GM12872 (cell line): ENCODE measurements around the gene EEA1.

Source experiments
- TF ChIP-seq, protein P1 (sequence below): IDR thresholded peaks from 3 replicates; pipeline ENCODE4 v1.5.1; 2011; ENCODE audit warnings: low read depth, mild to moderate bottlenecking, low read length, moderate library complexity; ENCODE audit not compliant: insufficient read depth

Gene EEA1

DNA sequence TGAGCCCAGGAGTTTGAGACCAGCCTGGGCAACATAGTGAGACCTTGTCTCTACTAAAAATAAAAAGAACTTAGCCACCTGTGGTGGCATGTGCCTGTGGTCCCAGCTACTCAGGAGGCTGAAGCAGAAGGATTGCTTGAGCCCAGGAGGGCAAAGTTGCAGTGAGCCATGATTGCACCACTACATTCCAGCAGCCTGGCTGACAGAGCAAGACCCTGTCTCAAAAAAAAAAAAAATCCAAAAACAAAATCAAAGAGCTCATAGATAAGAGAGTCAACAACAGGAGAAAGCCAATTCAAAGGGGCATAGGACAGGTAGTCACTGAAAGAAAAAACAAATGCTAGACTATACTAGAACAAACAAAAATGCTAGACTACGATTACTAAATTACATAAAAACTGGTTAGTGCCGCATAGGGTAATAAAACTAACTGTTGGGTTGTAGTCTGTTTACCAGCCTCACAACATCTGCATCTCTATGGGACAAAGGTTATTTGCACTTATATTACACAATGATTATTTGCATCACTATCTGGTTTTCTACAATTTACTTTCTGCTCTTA lies 16.6 kb upstream of the EEA1 start:
- TF ChIP-seq, protein P1, sequence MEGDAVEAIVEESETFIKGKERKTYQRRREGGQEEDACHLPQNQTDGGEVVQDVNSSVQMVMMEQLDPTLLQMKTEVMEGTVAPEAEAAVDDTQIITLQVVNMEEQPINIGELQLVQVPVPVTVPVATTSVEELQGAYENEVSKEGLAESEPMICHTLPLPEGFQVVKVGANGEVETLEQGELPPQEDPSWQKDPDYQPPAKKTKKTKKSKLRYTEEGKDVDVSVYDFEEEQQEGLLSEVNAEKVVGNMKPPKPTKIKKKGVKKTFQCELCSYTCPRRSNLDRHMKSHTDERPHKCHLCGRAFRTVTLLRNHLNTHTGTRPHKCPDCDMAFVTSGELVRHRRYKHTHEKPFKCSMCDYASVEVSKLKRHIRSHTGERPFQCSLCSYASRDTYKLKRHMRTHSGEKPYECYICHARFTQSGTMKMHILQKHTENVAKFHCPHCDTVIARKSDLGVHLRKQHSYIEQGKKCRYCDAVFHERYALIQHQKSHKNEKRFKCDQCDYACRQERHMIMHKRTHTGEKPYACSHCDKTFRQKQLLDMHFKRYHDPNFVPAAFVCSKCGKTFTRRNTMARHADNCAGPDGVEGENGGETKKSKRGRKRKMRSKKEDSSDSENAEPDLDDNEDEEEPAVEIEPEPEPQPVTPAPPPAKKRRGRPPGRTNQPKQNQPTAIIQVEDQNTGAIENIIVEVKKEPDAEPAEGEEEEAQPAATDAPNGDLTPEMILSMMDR, result no peak

DNA sequence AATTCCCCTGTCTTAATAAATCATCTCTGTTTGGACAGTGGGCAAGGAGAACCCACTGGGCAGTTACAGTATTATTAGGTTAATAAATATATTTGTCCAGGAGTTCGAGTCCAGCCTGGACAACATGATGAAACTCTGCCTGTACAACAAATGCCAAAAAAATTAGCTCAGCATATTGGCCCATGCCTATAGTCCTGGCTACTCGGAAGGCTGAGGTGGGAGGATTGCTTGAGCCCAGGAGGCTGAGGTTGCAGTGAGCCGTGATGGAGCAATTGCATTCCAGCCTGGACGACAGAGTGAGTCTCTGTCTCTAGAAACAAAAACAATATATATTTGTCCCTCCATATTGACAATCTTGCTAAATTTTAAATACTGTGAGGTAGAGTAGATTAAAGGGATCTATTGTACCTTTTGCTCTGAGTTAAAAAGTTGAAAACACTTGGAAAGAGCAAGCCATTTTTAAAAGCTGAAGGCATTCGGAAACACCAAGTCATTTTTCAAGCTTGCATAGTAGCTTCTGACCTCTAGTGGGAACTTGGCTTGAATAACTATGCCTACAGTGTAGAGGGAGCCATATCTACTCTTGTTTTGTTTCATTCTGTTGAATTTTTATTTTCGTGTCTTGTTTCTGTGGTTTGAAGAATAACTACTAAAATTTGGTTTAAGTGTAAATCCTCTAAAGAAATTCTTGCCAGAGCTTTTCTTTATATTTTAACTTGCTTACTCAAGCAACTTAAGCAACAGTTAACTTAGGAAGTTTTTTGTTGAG lies 14.6 kb upstream of the EEA1 start:
- TF ChIP-seq, protein P1, result peak; percentile 39; the same call in 1 of the 3 replicates

DNA sequence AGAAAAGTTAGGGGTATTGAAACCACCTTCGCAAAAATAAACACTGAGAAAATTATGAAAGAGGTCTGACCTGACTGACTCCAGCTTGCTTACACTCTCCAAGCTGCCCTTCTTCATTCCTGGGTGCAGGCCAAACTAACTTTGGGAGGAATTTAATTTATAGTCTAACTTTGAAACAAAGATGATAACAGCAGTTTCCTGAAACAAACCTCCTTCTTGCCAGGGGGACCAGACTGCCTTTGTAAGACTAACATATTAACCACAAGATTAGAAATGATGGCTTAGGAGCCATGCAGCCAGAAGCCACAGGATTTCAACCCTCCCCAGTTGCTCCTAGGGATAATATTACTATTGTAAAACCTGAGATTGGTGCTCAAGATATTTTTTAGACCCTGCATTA lies 13.8 kb upstream of the EEA1 start:
- TF ChIP-seq, protein P1, result no peak

DNA sequence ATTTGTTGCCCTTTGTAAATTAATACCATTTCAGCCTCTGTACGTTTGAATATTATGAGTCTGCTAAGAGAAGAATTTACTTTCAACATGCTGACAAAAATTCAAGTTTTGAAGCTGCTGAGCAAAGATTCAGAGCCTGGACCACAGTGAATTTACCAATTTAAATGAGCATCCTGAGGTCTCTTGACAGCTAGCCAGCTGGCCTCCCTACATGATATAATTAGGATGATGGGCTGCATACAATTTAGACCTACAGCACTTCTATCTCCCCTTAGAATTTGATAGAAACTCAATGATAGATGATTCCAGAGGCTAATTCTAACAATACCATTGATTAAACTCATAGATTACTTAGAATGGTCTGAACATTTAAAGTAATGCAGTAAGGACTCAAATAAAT lies 10.0 kb upstream of the EEA1 start:
- TF ChIP-seq, protein P1, result no peak

DNA sequence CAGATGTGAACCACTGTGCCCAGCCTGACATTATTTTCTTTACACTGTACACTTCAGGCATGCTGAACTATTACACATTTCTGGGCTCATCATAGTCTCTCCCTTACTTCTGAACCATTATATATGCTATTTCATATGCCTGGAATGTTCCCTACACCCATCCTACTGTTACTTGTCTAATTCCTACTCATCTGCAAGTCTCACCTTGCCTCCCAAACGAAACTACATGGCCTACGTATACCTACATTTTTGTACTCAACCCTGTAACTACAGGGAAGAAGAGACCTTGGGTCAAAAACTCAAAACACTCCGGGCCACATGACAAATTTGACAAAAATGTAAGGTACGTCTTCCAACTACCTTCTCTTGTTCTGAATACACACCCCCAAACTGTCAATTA lies 9.5 kb upstream of the EEA1 start:
- TF ChIP-seq, protein P1, result no peak

DNA sequence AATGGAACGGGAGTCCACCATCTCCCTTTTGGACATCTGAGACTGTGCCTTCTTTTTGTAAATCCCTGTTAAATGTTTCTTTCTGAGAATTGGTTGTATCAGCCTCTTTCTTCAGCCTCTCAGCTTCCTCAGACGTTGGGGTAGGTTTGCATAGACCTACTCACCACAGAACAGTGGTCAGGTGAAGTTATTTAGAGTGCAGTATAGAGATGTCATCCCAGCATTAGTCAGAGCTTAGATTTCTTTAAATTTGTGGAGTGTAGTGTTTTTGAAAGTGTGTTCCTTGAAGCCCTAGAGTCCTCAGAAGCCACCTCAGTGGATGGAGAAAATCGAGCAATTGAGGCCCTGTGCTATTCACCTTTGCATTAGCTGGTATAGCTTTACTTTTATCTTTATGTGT lies 8.9 kb upstream of the EEA1 start:
- TF ChIP-seq, protein P1, result no peak

DNA sequence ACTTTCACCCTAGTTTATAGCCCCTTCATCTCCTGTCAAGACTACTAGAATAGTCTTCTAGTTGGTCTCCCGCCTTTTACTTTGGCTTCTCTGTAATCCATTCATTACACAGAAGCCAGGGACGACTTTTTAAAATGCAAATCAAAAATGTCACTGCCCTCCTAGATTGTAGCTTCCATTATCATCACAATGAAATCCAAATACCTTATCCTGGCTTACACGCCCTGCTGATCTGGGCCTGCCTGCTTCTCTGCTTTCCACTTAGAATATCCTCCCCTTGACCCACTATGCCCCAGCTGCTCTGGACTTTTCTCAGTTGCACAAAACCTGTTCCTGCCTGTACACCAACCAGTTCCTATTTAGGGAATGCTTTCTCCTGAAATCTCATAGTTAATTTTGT lies 4.5 kb upstream of the EEA1 start:
- TF ChIP-seq, protein P1, result no peak
